CD4-positive, alpha-beta T cell (primary cell): ENCODE data around the gene TNIK. TPM values are rescaled to one million over a fixed set of nuclear protein-coding genes. Genes with fewer than 3 reads are reported as not detected.

Experiments used
- ATAC-seq: fragments of 200-7000 bp; cut with Tn5 transposase; one replicate; pipeline ENCODE4 v1.10.0; 2022; ENCODE audit warnings: mild to moderate bottlenecking; ENCODE audit not compliant: poor library complexity
- CTCF ChIA-PET: fragments of 350-600 bp; sonication (Branson Sonifier 250); formaldehyde crosslinking; loops from one replicate; lab custom pipeline; 2021; ENCODE audit warnings: antibody characterized with exemption, inconsistent platforms; lab: Charles Lee
- POLR2A ChIA-PET: fragments of 350-600 bp; sonication (Branson Sonifier 250); formaldehyde crosslinking; loops from one replicate; lab custom pipeline; 2021; ENCODE audit warnings: antibody characterized with exemption, inconsistent platforms; lab: Charles Lee
- DNase-seq, 14 experiments: peaks; one replicate each; pipeline ENCODE4 v3.0.0-alpha.2; 2013 to 2020; ENCODE audit warnings: mixed read lengths in 2 of 14
- H3K27ac ChIP-seq, 2 donors: one replicate each; pipeline versions ENCODE4 v1.5.1 to v1.7.0; 2013; ENCODE audit warnings: low read length in 2 of 2, low read depth in 1 of 2, mild to moderate bottlenecking in 1 of 2
- H3K27me3 ChIP-seq, 2 experiments: 1 replicate in 1 of 2; 2 replicates in 1 of 2; pipeline versions ENCODE4 v1.6.1 to v1.7.0; 2013; ENCODE audit warnings: low read length in 2 of 2, control low read depth in 1 of 2, mild to moderate bottlenecking in 1 of 2, moderate library complexity in 1 of 2; ENCODE audit not compliant: insufficient read depth in 2 of 2, control insufficient read depth in 1 of 2
- H3K36me3 ChIP-seq: one replicate; pipeline ENCODE4 v1.6.1; 2013; ENCODE audit warnings: low read length, control low read depth; ENCODE audit not compliant: insufficient read depth
- H3K4me1 ChIP-seq: one replicate; pipeline ENCODE4 v1.6.1; 2013; ENCODE audit warnings: low read length, control low read depth; ENCODE audit not compliant: insufficient read depth
- H3K4me3 ChIP-seq: one replicate; pipeline ENCODE4 v1.5.1; 2013; ENCODE audit warnings: mild to moderate bottlenecking, low read length, moderate library complexity
- H3K9me3 ChIP-seq, 2 experiments: 1 replicate in 1 of 2; 2 replicates in 1 of 2; pipeline versions ENCODE4 v1.6.1 to v1.7.0; 2013; ENCODE audit warnings: low read length in 2 of 2, mild to moderate bottlenecking in 2 of 2, control low read depth in 1 of 2, moderate library complexity in 1 of 2; ENCODE audit not compliant: control insufficient read depth in 1 of 2, insufficient read depth in 1 of 2
- H3K27ac Mint-ChIP-seq: one replicate; pipeline ENCODE4 v1.8.0; 2020; ENCODE audit warnings: mixed read lengths
- H3K27me3 Mint-ChIP-seq: one replicate; pipeline ENCODE4 v1.8.0; 2021; ENCODE audit warnings: mixed read lengths
- H3K36me3 Mint-ChIP-seq: one replicate; pipeline ENCODE4 v1.8.0; 2021; ENCODE audit warnings: low read depth, mixed read lengths
- H3K4me1 Mint-ChIP-seq: one replicate; pipeline ENCODE4 v1.8.0; 2021; ENCODE audit warnings: low read depth, mixed read lengths
- H3K4me3 Mint-ChIP-seq: one replicate; pipeline ENCODE4 v1.8.0; 2020; ENCODE audit warnings: mild to moderate bottlenecking, mixed read lengths
- H3K9me3 Mint-ChIP-seq: one replicate; pipeline ENCODE4 v1.8.0; 2020; ENCODE audit warnings: mixed read lengths
- CTCF ChIP-seq: fragments of 200-600 bp; IDR thresholded peaks from one replicate; pipeline ENCODE4 v1.8.0; 2022; ENCODE audit warnings: antibody characterized with exemption, mild to moderate bottlenecking
- intact Hi-C, 2 experiments: fragments of 100-400 bp; cut with DNase I in 1 of 2; cut with micrococcal nuclease in 1 of 2; formaldehyde crosslinking; loops; one replicate each; pipeline versions ENCODE4 v1.15.1 to v1.9.0; 2023 to 2025; cut with DNase I, micrococcal nuclease
- total RNA-seq, 174 experiments: library from RNA in 2 of 174; stranded (reverse) in 2 of 174; gene quantifications; one replicate each; pipeline ENCODE4 v1.2.3 and lab custom pipeline; 2021 to 2026

Gene TNIK
- total RNA-seq, 2 experiments from 2014 or later: 71.0 to 78.3 TPM

GRCh38 chr3:171315101-171315500, 145.1 kb downstream of the TNIK start:
- Mint-ChIP-seq H3K27ac (peak overlapping the region; percentile 70), H3K4me1 (peaks cover 70% of the 10 kb centered on the region)

GRCh38 chr3:171314341-171314740, 145.9 kb downstream of the TNIK start:
- H3K4me1 Mint-ChIP-seq: peaks cover 78% of the 10 kb centered on the region
- H3K27me3 Mint-ChIP-seq: no peaks in the 10 kb centered on the region
- no peaks in the 10 kb centered on the region for H3K9me3 Mint-ChIP-seq
- peak overlapping the region; percentile 70 for H3K27ac Mint-ChIP-seq
- H3K4me1 ChIP-seq: peaks cover 3% of the 10 kb centered on the region
- no peak overlapping the region for H3K4me3 ChIP-seq
- ChIA-PET POLR2A (no interaction called here), CTCF (no interaction called here)
- TF ChIP-seq CTCF: no peak
- H3K27me3 ChIP-seq: no peaks in the 10 kb centered on the region
- H3K36me3 Mint-ChIP-seq: no peaks in the 10 kb centered on the region
- no peak overlapping the region for H3K4me3 Mint-ChIP-seq
- H3K9me3 ChIP-seq: no peaks in the 10 kb centered on the region
- H3K36me3 ChIP-seq: no peaks in the 10 kb centered on the region
- DNase-seq: no peak
- no peak for ATAC-seq
- no peak overlapping the region for H3K27ac ChIP-seq
- intact Hi-C loops: no loop called here

More at GRCh38 chr3:171315101-171315500, 145.1 kb downstream of the TNIK start:
- Histone ChIP-seq H3K4me3 (no peak overlapping the region), H3K4me1 (peaks cover 3% of the 10 kb centered on the region), H3K27me3 (no peaks in the 10 kb centered on the region), H3K9me3 (no peaks in the 10 kb centered on the region), H3K27ac (no peak overlapping the region), H3K36me3 (no peaks in the 10 kb centered on the region)
- H3K27me3 Mint-ChIP-seq: no peaks in the 10 kb centered on the region
- no peaks in the 10 kb centered on the region for H3K36me3 Mint-ChIP-seq
- ATAC-seq (no peak), DNase-seq (no peak)
- no peak for TF ChIP-seq CTCF
- H3K9me3 Mint-ChIP-seq: no peaks in the 10 kb centered on the region
- H3K4me3 Mint-ChIP-seq: no peak overlapping the region
- ChIA-PET POLR2A (no interaction called here), CTCF (no interaction called here)
- intact Hi-C loops: no loop called here

GRCh38 chr3:171313702-171314101, 146.5 kb downstream of the TNIK start:
- no peaks in the 10 kb centered on the region for H3K9me3 ChIP-seq
- DNase-seq: no peak
- no peak overlapping the region for H3K4me3 ChIP-seq
- no peak overlapping the region for H3K4me3 Mint-ChIP-seq
- no peak for ATAC-seq
- CTCF ChIA-PET: no interaction called here
- no peaks in the 10 kb centered on the region for H3K36me3 Mint-ChIP-seq
- peaks cover 3% of the 10 kb centered on the region for H3K4me1 ChIP-seq
- H3K27me3 ChIP-seq: no peaks in the 10 kb centered on the region
- no peak overlapping the region for H3K27ac ChIP-seq
- no peak for TF ChIP-seq CTCF
- POLR2A ChIA-PET: no interaction called here
- H3K27ac Mint-ChIP-seq: peak overlapping the region; percentile 70
- no peaks in the 10 kb centered on the region for H3K9me3 Mint-ChIP-seq
- intact Hi-C loops: no loop called here
- H3K4me1 Mint-ChIP-seq: peaks cover 84% of the 10 kb centered on the region
- H3K36me3 ChIP-seq: no peaks in the 10 kb centered on the region
- H3K27me3 Mint-ChIP-seq: no peaks in the 10 kb centered on the region
